Type B pancreatic cell (in vitro differentiated cells): ENCODE measurements around the gene CMC4. TPM values are rescaled to one million over a fixed set of nuclear protein-coding genes. Genes with fewer than 3 reads are reported as not detected.
A peak's percentile ranks its signal among the peaks of the same experiment; 100 is the strongest.

ENCODE experiments used
- DNase-seq: peaks from one replicate; pipeline ENCODE4 v3.0.0; 2021; ENCODE audit warnings: mixed read lengths; ENCODE audit not compliant: unreplicated experiment; ENCODE audit errors: extremely low spot score
- H3K27ac Mint-ChIP-seq: 2 replicates; pipeline ENCODE4 v1.8.0; 2021; ENCODE audit warnings: mild to moderate bottlenecking, mixed read lengths
- H3K27me3 Mint-ChIP-seq: 2 replicates; pipeline ENCODE4 v1.8.0; 2021; ENCODE audit warnings: mixed read lengths
- H3K36me3 Mint-ChIP-seq: 2 replicates; pipeline ENCODE4 v1.8.0; 2021; ENCODE audit warnings: mixed read lengths
- H3K4me1 Mint-ChIP-seq: one replicate; pipeline ENCODE4 v1.8.0; 2021; ENCODE audit warnings: mixed read lengths; ENCODE audit not compliant: unreplicated experiment
- H3K4me3 Mint-ChIP-seq: 2 replicates; pipeline ENCODE4 v1.8.0; 2021; ENCODE audit warnings: mild to moderate bottlenecking, mixed read lengths
- H3K9me3 Mint-ChIP-seq: 2 replicates; pipeline ENCODE4 v1.8.0; 2021; ENCODE audit warnings: mixed read lengths
- CTCF ChIP-seq: fragments of 200-600 bp; sonication (generic); conservative IDR thresholded peaks from 2 replicates; pipeline ENCODE4 v1.5.0; 2021; ENCODE audit warnings: antibody characterized with exemption, mild to moderate bottlenecking
- total RNA-seq: library from RNA; stranded (reverse); gene quantifications from 2 replicates; pipeline ENCODE4 v1.2.1, GENCODE V29; 2021; ENCODE audit warnings: low replicate concordance

CMC4 gene
- total RNA-seq, 1 donor from 2014 or later = 7.1 TPM

GRCh38 chrX:155052738-155053498, 18.0 kb downstream of the CMC4 start:
- Mint-ChIP-seq H3K36me3 (peaks cover 10% of the 10 kb centered on the region), H3K27ac (no peak overlapping the region), H3K4me1 (no peaks in the 10 kb centered on the region), H3K27me3 (no peaks in the 10 kb centered on the region), H3K9me3 (no peaks in the 10 kb centered on the region), H3K4me3 (no peak overlapping the region)
- no peak for TF ChIP-seq CTCF
- no peak for DNase-seq

GRCh38 chrX:155048977-155049619, 21.8 kb downstream of the CMC4 start:
- Mint-ChIP-seq H3K4me1 (no peaks in the 10 kb centered on the region), H3K4me3 (no peak overlapping the region), H3K27ac (no peak overlapping the region), H3K9me3 (no peaks in the 10 kb centered on the region), H3K36me3 (peaks cover 17% of the 10 kb centered on the region), H3K27me3 (no peaks in the 10 kb centered on the region)
- DNase-seq = no peak
- peak; percentile 69 for TF ChIP-seq CTCF

- H3K4me1 Mint-ChIP-seq = no peaks in the 10 kb centered on the region
These were observed 24.0 kb downstream of the CMC4 start for GRCh38 chrX:155046811-155047528.

GRCh38 chrX:155046129-155046810, 24.7 kb downstream of the CMC4 start:
- Mint-ChIP-seq H3K27me3 (no peaks in the 10 kb centered on the region), H3K36me3 (peaks cover 8% of the 10 kb centered on the region), H3K27ac (no peak overlapping the region), H3K4me3 (no peak overlapping the region), H3K9me3 (no peaks in the 10 kb centered on the region), H3K4me1 (no peaks in the 10 kb centered on the region)
- no peak for DNase-seq
- no peak for TF ChIP-seq CTCF

More at GRCh38 chrX:155046811-155047528, 24.0 kb downstream of the CMC4 start:
- TF ChIP-seq CTCF = no peak
- Mint-ChIP-seq H3K27ac (no peak overlapping the region), H3K27me3 (no peaks in the 10 kb centered on the region), H3K4me3 (no peak overlapping the region), H3K36me3 (peaks cover 14% of the 10 kb centered on the region), H3K9me3 (no peaks in the 10 kb centered on the region)
- no peak for DNase-seq

- Mint-ChIP-seq H3K27me3 (no peaks in the 10 kb centered on the region), H3K4me1 (no peaks in the 10 kb centered on the region), H3K4me3 (no peak overlapping the region), H3K36me3 (peaks cover 28% of the 10 kb centered on the region), H3K27ac (no peak overlapping the region), H3K9me3 (peaks cover 12% of the 10 kb centered on the region)
- DNase-seq = no peak
- TF ChIP-seq CTCF = no peak
These were observed 35.2 kb downstream of the CMC4 start for GRCh38 chrX:155035688-155036087.
